HG03103 (cell line): ENCODE data around the gene ZNF771.
"Not testable (repeated sequence)": the region's sequence is repeated elsewhere in the genome, so short reads cannot be mapped to it uniquely, and the experiment has no call there.

Experiments used
- ATAC-seq: cut with Tn5 transposase; IDR thresholded peaks from one replicate; pipeline ENCODE4 v1.9.1; 2021; ENCODE audit warnings: low read depth; ENCODE audit not compliant: unreplicated experiment

ZNF771 gene

GRCh38 chr16:30458561-30459394, 51.4 kb downstream of the ZNF771 start:
- peak; percentile 79 for ATAC-seq

GRCh38 chr16:30459456-30459855, 52.0 kb downstream of the ZNF771 start:
- no peak for ATAC-seq

- not testable (repeated sequence) for ATAC-seq
These were observed 54.0 kb downstream of the ZNF771 start for GRCh38 chr16:30461426-30461825.

- ATAC-seq = no peak
These were observed 56.7 kb downstream of the ZNF771 start for GRCh38 chr16:30464078-30464477.
